Heart right ventricle (tissue), 16 donors: ENCODE measurements around the gene CHST11. TPM values are rescaled to one million over a fixed set of nuclear protein-coding genes. Genes with fewer than 3 reads are reported as not detected.

Experiments
- ATAC-seq, 8 donors: fragments of 200-7000 bp; cut with Tn5 transposase; one replicate each; pipeline ENCODE4 v1.9.1; 2020; ENCODE audit warnings: mild to moderate bottlenecking in 8 of 8, moderate library complexity in 8 of 8, moderate number of reproducible peaks in 1 of 8
- DNase-seq, 2 donors: peaks; one replicate each; pipeline ENCODE4 v3.0.0-alpha.2; 2020
- H3K27ac ChIP-seq, 10 donors: fragments of 200-600 bp; sonication (generic) in 2 of 10; one replicate each; pipeline versions ENCODE4 v1.5.0 to v1.8.0; 2020 to 2022; ENCODE audit warnings: mild to moderate bottlenecking in 3 of 10
- H3K27me3 ChIP-seq, 7 donors: fragments of 200-600 bp; one replicate each; pipeline ENCODE4 v1.8.0; 2021 to 2022; ENCODE audit warnings: mild to moderate bottlenecking in 2 of 7
- H3K36me3 ChIP-seq, 9 donors: fragments of 200-600 bp; sonication (generic) in 1 of 9; one replicate each; pipeline versions ENCODE4 v1.5.0 to v1.8.0; 2020 to 2022; ENCODE audit warnings: mild to moderate bottlenecking in 2 of 9
- H3K4me1 ChIP-seq, 9 donors: fragments of 200-600 bp; sonication (generic) in 1 of 9; one replicate each; pipeline versions ENCODE4 v1.5.0 to v1.8.0; 2020 to 2022; ENCODE audit warnings: mild to moderate bottlenecking in 4 of 9
- H3K4me3 ChIP-seq, 10 donors: fragments of 200-600 bp; sonication (generic) in 2 of 10; one replicate each; pipeline versions ENCODE4 v1.5.0 to v1.8.0; 2020 to 2022; ENCODE audit warnings: mild to moderate bottlenecking in 7 of 10, moderate library complexity in 2 of 10
- H3K9me3 ChIP-seq, 11 donors: fragments of 200-600 bp in 10 of 11; sonication (generic) in 2 of 11; one replicate each; pipeline versions ENCODE4 v1.5.0 to v1.8.0; 2013 to 2022; ENCODE audit warnings: mild to moderate bottlenecking in 2 of 11, control low read depth in 1 of 11, moderate library complexity in 1 of 11
- WGBS, 2 donors: extraction: QIAGEN DNeasy Blood & Tissue Kit; methylation state at CpG; one replicate each; pipeline ENCODE4 v1.1.7; 2013; ENCODE audit warnings: inconsistent platforms in 1 of 2; 5-methylcytosine and 5-hydroxymethylcytosine counted together
- intact Hi-C, 10 donors: fragments of 100-400 bp; cut with DNase I; formaldehyde crosslinking; loops; one replicate each; pipeline versions ENCODE4 v1.11.1 to v1.14.2; 2022
- polyA plus RNA-seq, 2 donors: library from polyadenylated mRNA; stranded (reverse); fragments of 200-250 nt; gene quantifications; one replicate each; pipeline ENCODE4 v1.2.3, GENCODE V29; 2013
- total RNA-seq, 10 donors: library from RNA; stranded (reverse); fragmentation: NEBNext Ultra II Directional in 3 of 10; extraction: Animal tissue kit (Norgen Biotek cat#: 25700) in 3 of 10; gene quantifications; one replicate each; pipeline versions ENCODE4 v1.2.1 to v1.2.4, GENCODE V29; 2021 to 2023
- TF ChIP-seq, protein P1 (sequence below), 9 donors: fragments of 200-600 bp; sonication (generic) in 2 of 9; IDR thresholded peaks; one replicate each; pipeline versions ENCODE4 v1.5.0 to v1.8.0; 2021 to 2022; ENCODE audit warnings: antibody characterized with exemption in 9 of 9, mild to moderate bottlenecking in 5 of 9, moderate library complexity in 1 of 9
- donor health status: Arrhythmogenic right ventricular cardiomyopathy.
- donor health status: ischemic (EF 13 %, LVEDD 7.1; RV severe dilation, severe dysfunction).
- donor health status: healthy with polysubstance abuse.
- donor health status: DM: no; HTN: yes; CAD: no.
- donor health status: DM: no; HTN: no; CAD: no.
- donor health status: ischemic (EF 25% LVEDD 6.9; RV normal size, moderate dysfunction).
- donor health status: ischemic (EF 25% LVEDD 5.7; RV mildly dilated, moderate dysfunction).
- donor health status: healthy.
- donor health status: DM: yes; HTN: yes; CAD: no.
- donor health status: Ischemic cardiomyopathy.
- donor health status: ischemic (EF 35%, LVEDD 5.7; RV mildly dilated, moderate dysfunction).
- donor health status: nonischemic (EF 11% LVEDD 7.7; RV severe dilation, severe dysfunction).
- donor health status: DM: yes; HTN: yes; CAD: no.
- donor health status: PGD.
- donor health status: ischemic (EF 29% LVEDD 5.4; RV normal size, mild dysfunction).
- donor health status: nonischemic (EF 23%, LVEDD 6.1; RV moderate dilation, normal function).

CHST11 gene
- total and polyA plus RNA-seq, 12 donors, result 1.1 to 12.7 (median 4.3) TPM

DNA sequence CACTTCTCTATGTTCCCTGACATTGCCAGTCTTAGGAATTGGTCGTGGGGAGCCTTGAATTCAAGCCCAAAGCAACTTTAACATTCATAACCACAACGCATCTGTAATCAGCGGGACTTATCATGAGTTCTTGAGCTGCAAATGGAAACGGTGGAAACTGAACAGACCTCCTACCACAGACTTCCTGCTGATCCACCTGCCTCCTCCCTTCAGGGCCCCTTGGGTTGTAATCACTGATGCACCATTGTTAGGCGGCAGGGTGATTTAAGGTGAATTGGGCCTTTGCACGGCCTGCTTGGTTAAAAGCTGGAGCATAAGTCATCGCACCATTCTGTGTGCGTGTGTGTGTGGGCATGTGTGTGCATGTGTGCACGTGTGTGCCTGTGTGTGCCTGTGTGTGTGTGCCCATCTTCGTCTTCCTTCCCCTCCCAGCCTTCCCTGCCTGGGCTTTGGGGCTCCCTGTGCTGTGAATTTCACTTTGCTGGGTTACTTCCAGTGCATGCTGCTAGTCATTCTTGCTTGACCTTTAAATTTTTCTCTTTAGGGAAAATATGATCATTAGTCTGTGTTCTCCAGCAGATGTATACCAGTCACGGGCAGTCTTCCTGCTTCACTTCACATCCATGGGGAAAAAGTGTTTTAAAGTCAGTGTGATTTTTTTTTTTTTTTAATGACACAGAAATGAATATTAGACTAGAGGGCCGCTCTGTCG is 29.1 kb downstream of the CHST11 start:
- WGBS, 2 donors, result 71 to 82% methylated on average over 13 of the region's 13 CpGs
- H3K27me3 ChIP-seq, result no peaks in the 10 kb centered on the region
- TF ChIP-seq, protein P1, sequence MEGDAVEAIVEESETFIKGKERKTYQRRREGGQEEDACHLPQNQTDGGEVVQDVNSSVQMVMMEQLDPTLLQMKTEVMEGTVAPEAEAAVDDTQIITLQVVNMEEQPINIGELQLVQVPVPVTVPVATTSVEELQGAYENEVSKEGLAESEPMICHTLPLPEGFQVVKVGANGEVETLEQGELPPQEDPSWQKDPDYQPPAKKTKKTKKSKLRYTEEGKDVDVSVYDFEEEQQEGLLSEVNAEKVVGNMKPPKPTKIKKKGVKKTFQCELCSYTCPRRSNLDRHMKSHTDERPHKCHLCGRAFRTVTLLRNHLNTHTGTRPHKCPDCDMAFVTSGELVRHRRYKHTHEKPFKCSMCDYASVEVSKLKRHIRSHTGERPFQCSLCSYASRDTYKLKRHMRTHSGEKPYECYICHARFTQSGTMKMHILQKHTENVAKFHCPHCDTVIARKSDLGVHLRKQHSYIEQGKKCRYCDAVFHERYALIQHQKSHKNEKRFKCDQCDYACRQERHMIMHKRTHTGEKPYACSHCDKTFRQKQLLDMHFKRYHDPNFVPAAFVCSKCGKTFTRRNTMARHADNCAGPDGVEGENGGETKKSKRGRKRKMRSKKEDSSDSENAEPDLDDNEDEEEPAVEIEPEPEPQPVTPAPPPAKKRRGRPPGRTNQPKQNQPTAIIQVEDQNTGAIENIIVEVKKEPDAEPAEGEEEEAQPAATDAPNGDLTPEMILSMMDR (IDR thresholded peaks at IDR 0.05), result no peak
- peaks cover 0 to 81% (median 16%) of the 10 kb centered on the region in 9 donors for H3K4me1 ChIP-seq
- H3K9me3 ChIP-seq, result peaks cover 0 to 5% (median 0%) of the 10 kb centered on the region in 11 donors
- H3K27ac ChIP-seq, result peak overlapping the region in 1 of 10 donors; percentile 36
- H3K4me3 ChIP-seq, result no peak overlapping the region
- H3K36me3 ChIP-seq, result peaks cover 0 to 4% (median 0%) of the 10 kb centered on the region in 9 donors
- ATAC-seq, result peak in 1 of 8 donors; percentile 6
- no peak for DNase-seq
- intact Hi-C loops, result no loop called here

DNA sequence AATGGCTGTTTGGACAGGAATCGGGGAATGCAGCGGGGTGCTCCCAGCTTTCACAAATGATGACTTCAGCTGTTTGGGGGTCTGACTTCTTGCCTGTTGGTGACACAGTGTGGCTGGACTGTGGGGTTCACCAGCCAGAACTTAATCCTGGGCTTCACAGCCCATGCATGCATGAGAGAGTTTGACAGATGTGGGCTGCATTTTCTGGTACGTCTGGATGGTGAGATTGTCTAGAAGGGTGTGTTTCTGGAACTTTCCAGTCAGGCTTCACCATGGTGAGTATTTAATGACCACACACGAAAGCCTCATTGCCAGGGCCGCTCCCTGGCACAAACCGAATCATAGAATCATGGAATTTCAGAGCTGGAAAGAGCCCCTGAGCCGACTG is 29.6 kb downstream of the CHST11 start:
- Histone ChIP-seq H3K27ac (peak overlapping the region in 5 of 10 donors; percentile 23 to 68 (median 36)), H3K4me1 (peaks cover 0 to 80% (median 16%) of the 10 kb centered on the region in 9 donors), H3K36me3 (peaks cover 0 to 4% (median 0%) of the 10 kb centered on the region in 9 donors), H3K4me3 (no peak overlapping the region), H3K9me3 (no peaks in the 10 kb centered on the region), H3K27me3 (no peaks in the 10 kb centered on the region)
- DNase-seq (no peak), ATAC-seq (peak in 3 of 8 donors; percentile 7 to 20 (median 13))
- intact Hi-C loops, result no loop called here
- TF ChIP-seq, protein P1 (IDR thresholded peaks at IDR 0.05), result no peak
- WGBS, 2 donors, result 85 to 90% methylated on average over 7 of the region's 7 CpGs

DNA sequence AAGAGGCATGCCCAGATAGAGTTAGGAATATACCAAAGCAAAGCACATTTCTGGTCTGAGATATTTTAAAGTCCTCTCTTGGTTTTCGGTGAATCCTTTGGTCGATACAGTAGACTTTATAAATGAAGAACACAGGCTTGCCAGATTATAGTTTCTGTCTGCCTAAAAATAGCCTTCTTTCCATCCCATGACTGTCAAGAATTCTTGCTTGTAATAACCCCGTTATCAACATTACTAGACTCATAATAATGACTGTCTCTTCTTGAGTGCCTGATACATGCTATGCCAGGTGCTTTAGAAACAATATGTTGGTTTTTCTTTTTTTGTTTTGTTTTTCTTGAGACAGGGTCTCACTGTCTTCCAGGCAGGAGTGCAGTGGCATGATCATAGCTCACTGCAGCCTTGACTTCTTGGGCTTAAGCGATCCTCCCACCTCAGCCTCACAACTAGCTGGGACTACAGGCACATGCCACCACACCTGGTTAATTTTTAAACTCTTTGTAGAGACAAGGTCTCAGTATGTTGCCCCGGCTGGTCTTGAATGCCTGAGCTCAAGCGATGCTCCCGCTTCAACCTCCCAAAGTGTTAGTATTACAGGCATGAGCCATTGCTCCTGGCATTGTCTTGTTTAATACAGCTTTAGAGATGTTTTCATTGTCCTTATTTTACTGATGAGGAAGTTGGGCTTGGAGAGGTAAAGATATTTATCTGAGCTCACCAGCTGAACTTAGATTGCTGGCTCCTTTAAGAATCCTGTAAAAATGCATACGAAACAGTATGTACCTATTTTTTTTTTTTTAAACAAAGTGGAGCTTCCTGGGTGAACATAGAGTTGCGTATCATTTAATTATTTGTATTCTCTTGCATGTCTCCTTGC is 30.4 kb downstream of the CHST11 start:
- DNase-seq, result no peak
- Histone ChIP-seq H3K36me3 (peaks cover 0 to 4% (median 0%) of the 10 kb centered on the region in 9 donors), H3K27me3 (no peaks in the 10 kb centered on the region), H3K4me3 (no peak overlapping the region), H3K4me1 (peaks cover 0 to 76% (median 16%) of the 10 kb centered on the region in 9 donors), H3K27ac (peak overlapping the region in 5 of 10 donors; percentile 23 to 68 (median 36)), H3K9me3 (no peaks in the 10 kb centered on the region)
- TF ChIP-seq, protein P1 (IDR thresholded peaks at IDR 0.05), result no peak
- 72 to 77% methylated on average over 9 of the region's 9 CpGs for WGBS, 2 donors
- peak in 7 of 8 donors; percentile 44 to 80 (median 64) for ATAC-seq
- intact Hi-C loops, result no loop called here

DNA sequence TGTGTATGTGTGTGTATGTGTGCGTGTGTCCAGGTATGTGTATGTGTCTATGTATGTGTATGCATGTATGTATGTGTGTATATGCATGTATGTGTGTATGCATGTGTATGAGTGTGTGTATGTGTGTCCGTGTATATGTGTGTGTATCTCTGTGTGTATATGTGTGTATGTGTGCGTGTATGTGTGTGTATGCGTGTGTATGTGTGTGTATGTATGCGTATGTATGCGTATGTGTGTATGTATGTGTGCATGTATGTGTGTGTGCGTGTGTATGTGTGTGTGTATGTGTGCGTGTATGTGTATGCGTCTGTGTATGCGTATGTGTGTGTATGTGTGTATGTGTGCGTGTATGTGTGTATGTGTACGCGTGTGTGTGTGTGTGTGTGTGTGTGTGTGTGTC is 31.6 kb downstream of the CHST11 start:
- H3K36me3 ChIP-seq, result peaks cover 0 to under 1% (median 0%) of the 10 kb centered on the region in 9 donors
- ATAC-seq, result no peak
- WGBS, 2 donors, result 91 to 94% methylated on average over 13 of the region's 13 CpGs
- intact Hi-C loops, result no loop called here
- no peaks in the 10 kb centered on the region for H3K27me3 ChIP-seq
- H3K4me3 ChIP-seq, result no peak overlapping the region
- no peak overlapping the region for H3K27ac ChIP-seq
- no peaks in the 10 kb centered on the region for H3K9me3 ChIP-seq
- H3K4me1 ChIP-seq, result peaks cover 0 to 78% (median 16%) of the 10 kb centered on the region in 9 donors
- TF ChIP-seq, protein P1 (IDR thresholded peaks at IDR 0.05), result no peak
- DNase-seq, result no peak
